Mucosa of gallbladder (tissue), 1 donor: ENCODE measurements around the gene FHIT. TPM values are rescaled to one million over a fixed set of nuclear protein-coding genes. Genes with fewer than 3 reads are reported as not detected.
"Not testable (repeated sequence)": the region's sequence is repeated elsewhere in the genome, so short reads cannot be mapped to it uniquely, and the experiment has no call there.

Experiments used
- DNase-seq: peaks from one replicate; pipeline ENCODE4 v3.0.0-alpha.2; 2020; ENCODE audit warnings: low spot score
- total RNA-seq: library from RNA; stranded (reverse); gene quantifications from one replicate; pipeline ENCODE4 v1.2.1, GENCODE V29; 2021
- donor health status: DM: no; HTN: no; CAD: no.

The FHIT gene
- total RNA-seq, 1 donor from 2014 or later: 38.6 TPM

GRCh38 chr3:60708191-60708975 is 542.9 kb downstream of the FHIT start:
- no peak for DNase-seq

- DNase-seq: no peak
Observed at GRCh38 chr3:60707452-60708020, 543.7 kb downstream of the FHIT start.

- no peak for DNase-seq
Observed at GRCh38 chr3:60703956-60704736, 547.1 kb downstream of the FHIT start.

GRCh38 chr3:60703008-60703407 is 548.2 kb downstream of the FHIT start:
- DNase-seq: no peak

GRCh38 chr3:60698117-60698516 is 553.1 kb downstream of the FHIT start:
- no peak for DNase-seq

- DNase-seq: no peak
Observed at GRCh38 chr3:60697132-60697531, 554.1 kb downstream of the FHIT start.

GRCh38 chr3:60696428-60697125 is 554.7 kb downstream of the FHIT start:
- no peak for DNase-seq

- DNase-seq: no peak
Observed at GRCh38 chr3:60675424-60675823, 575.8 kb downstream of the FHIT start.

- DNase-seq: no peak
Observed at GRCh38 chr3:60674870-60675269, 576.4 kb downstream of the FHIT start.

- no peak for DNase-seq
Observed at GRCh38 chr3:60673123-60673522, 578.1 kb downstream of the FHIT start.

- not testable (repeated sequence) for DNase-seq
Observed at GRCh38 chr3:60672337-60672736, 578.9 kb downstream of the FHIT start.

- no peak for DNase-seq
Observed at GRCh38 chr3:60669636-60670035, 581.6 kb downstream of the FHIT start.

GRCh38 chr3:60660026-60660425 is 591.2 kb downstream of the FHIT start:
- DNase-seq: no peak

- no peak for DNase-seq
Observed at GRCh38 chr3:60659098-60659497, 592.2 kb downstream of the FHIT start.

GRCh38 chr3:60657972-60658371 is 593.3 kb downstream of the FHIT start:
- no peak for DNase-seq

- no peak for DNase-seq
Observed at GRCh38 chr3:60652829-60653228, 598.4 kb downstream of the FHIT start.

- DNase-seq: no peak
Observed at GRCh38 chr3:60651799-60652198, 599.5 kb downstream of the FHIT start.

GRCh38 chr3:60650171-60650570 is 601.1 kb downstream of the FHIT start:
- DNase-seq: no peak

- DNase-seq: no peak
Observed at GRCh38 chr3:60645801-60646200, 605.5 kb downstream of the FHIT start.

GRCh38 chr3:60643831-60644230 is 607.4 kb downstream of the FHIT start:
- no peak for DNase-seq

GRCh38 chr3:60641354-60641753 is 609.9 kb downstream of the FHIT start:
- DNase-seq: no peak

GRCh38 chr3:60636846-60637245 is 614.4 kb downstream of the FHIT start:
- DNase-seq: no peak
